Measurements from ENCODE around the gene OR6M1.

GRCh38 chr11:123778511-123778910 lies 27.6 kb downstream of the OR6M1 start:
- TF ChIP-seq POLR2A (IDR thresholded peaks at IDR 0.05; ENCODE audit: low read length) (no peak), HES2 (IDR thresholded peaks at IDR 0.05) (no peak), REST (IDR thresholded peaks at IDR 0.05) (no peak), SMC3 (IDR thresholded peaks at IDR 0.05) (no peak), MAX (IDR thresholded peaks at IDR 0.05) (no peak), SREBF2 (IDR thresholded peaks at IDR 0.05) (no peak), EHF (CRISPR knock-in tag; IDR thresholded peaks at IDR 0.05) (no peak), USF2 (IDR thresholded peaks at IDR 0.05) (no peak), HOXA7 (CRISPR knock-in tag; IDR thresholded peaks at IDR 0.05) (no peak), CHD4 (IDR thresholded peaks at IDR 0.05; ENCODE audit: borderline replicate concordance) (no peak), MYC (IDR thresholded peaks at IDR 0.05; ENCODE audit: borderline replicate concordance, low read length) (no peak), KDM1A (IDR thresholded peaks at IDR 0.05; ENCODE audit: low read depth) (no peak), HMGXB4 (CRISPR knock-in tag; IDR thresholded peaks at IDR 0.05; ENCODE audit: borderline replicate concordance) (no peak)
- TF ChIP-seq, protein P1, sequence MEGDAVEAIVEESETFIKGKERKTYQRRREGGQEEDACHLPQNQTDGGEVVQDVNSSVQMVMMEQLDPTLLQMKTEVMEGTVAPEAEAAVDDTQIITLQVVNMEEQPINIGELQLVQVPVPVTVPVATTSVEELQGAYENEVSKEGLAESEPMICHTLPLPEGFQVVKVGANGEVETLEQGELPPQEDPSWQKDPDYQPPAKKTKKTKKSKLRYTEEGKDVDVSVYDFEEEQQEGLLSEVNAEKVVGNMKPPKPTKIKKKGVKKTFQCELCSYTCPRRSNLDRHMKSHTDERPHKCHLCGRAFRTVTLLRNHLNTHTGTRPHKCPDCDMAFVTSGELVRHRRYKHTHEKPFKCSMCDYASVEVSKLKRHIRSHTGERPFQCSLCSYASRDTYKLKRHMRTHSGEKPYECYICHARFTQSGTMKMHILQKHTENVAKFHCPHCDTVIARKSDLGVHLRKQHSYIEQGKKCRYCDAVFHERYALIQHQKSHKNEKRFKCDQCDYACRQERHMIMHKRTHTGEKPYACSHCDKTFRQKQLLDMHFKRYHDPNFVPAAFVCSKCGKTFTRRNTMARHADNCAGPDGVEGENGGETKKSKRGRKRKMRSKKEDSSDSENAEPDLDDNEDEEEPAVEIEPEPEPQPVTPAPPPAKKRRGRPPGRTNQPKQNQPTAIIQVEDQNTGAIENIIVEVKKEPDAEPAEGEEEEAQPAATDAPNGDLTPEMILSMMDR (IDR thresholded peaks at IDR 0.05): no peak

Measured in A549 (cell line).